Transverse colon (tissue), 4 donors: ENCODE data around the gene CALML4.

Experiments
- POLR2A ChIP-seq: fragments of 450-650 bp; IDR thresholded peaks from one replicate; pipeline ENCODE4 v1.6.1; 2016; ENCODE audit warnings: antibody characterized with exemption, mild to moderate bottlenecking, moderate library complexity
- POLR2AphosphoS5 ChIP-seq, 3 donors: sonication (generic); formaldehyde crosslinking; IDR thresholded peaks; one replicate each; pipeline ENCODE4 v1.6.1; 2016; ENCODE audit warnings: antibody characterized with exemption in 3 of 3
- TF ChIP-seq, protein P1 (sequence below), 5 experiments: fragments of 200-600 bp in 3 of 5; fragments of 450-650 bp in 2 of 5; sonication (generic) in 3 of 5; IDR thresholded peaks; 1 replicate in 2 of 5; 2 replicates in 3 of 5; pipeline ENCODE4 v1.5.1; 2016 to 2017; ENCODE audit warnings: antibody characterized with exemption in 5 of 5, inconsistent platforms in 3 of 5, mild to moderate bottlenecking in 2 of 5, moderate library complexity in 1 of 5

DNA sequence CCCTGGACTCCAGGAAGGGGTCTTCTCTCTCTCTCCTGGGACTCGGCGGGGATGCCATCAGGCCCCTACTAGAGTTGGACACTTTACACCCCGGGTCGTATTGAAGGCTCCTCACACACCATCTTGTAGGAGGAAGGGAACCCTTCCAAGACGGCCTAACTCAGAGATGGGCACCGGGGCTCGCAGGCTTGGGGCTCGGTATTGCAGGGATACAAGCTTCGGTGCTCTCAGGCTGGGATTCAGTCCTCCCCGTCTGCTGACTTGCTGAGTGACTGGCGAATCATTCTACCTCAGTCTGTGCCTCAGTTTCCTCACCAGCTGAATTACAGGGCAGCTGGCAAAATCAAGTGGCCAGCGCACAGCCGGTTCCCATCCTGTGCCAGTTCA is 419 bp upstream of the CALML4 start:
- TF ChIP-seq, protein P1, sequence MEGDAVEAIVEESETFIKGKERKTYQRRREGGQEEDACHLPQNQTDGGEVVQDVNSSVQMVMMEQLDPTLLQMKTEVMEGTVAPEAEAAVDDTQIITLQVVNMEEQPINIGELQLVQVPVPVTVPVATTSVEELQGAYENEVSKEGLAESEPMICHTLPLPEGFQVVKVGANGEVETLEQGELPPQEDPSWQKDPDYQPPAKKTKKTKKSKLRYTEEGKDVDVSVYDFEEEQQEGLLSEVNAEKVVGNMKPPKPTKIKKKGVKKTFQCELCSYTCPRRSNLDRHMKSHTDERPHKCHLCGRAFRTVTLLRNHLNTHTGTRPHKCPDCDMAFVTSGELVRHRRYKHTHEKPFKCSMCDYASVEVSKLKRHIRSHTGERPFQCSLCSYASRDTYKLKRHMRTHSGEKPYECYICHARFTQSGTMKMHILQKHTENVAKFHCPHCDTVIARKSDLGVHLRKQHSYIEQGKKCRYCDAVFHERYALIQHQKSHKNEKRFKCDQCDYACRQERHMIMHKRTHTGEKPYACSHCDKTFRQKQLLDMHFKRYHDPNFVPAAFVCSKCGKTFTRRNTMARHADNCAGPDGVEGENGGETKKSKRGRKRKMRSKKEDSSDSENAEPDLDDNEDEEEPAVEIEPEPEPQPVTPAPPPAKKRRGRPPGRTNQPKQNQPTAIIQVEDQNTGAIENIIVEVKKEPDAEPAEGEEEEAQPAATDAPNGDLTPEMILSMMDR (IDR thresholded peaks at IDR 0.05) = no peak
- TF ChIP-seq POLR2A = no peak
- TF ChIP-seq POLR2AphosphoS5 (IDR thresholded peaks at IDR 0.05) = no peak
